Aortic smooth muscle cell (primary cell): Measurements from ENCODE around the gene ZNF576. TPM values are rescaled to one million over a fixed set of nuclear protein-coding genes. Genes with fewer than 3 reads are reported as not detected.

ENCODE experiments used
- total RNA-seq: library from RNA; depleted of rRNA; stranded (reverse); fragments of >200 nt; gene quantifications from 2 replicates; pipeline ENCODE4 v1.2.3, GENCODE V29; 2014

ZNF576 gene, protein sequence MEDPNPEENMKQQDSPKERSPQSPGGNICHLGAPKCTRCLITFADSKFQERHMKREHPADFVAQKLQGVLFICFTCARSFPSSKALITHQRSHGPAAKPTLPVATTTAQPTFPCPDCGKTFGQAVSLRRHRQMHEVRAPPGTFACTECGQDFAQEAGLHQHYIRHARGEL
- total RNA-seq = 8.3 and 9.1 TPM in 2 replicates

DNA sequence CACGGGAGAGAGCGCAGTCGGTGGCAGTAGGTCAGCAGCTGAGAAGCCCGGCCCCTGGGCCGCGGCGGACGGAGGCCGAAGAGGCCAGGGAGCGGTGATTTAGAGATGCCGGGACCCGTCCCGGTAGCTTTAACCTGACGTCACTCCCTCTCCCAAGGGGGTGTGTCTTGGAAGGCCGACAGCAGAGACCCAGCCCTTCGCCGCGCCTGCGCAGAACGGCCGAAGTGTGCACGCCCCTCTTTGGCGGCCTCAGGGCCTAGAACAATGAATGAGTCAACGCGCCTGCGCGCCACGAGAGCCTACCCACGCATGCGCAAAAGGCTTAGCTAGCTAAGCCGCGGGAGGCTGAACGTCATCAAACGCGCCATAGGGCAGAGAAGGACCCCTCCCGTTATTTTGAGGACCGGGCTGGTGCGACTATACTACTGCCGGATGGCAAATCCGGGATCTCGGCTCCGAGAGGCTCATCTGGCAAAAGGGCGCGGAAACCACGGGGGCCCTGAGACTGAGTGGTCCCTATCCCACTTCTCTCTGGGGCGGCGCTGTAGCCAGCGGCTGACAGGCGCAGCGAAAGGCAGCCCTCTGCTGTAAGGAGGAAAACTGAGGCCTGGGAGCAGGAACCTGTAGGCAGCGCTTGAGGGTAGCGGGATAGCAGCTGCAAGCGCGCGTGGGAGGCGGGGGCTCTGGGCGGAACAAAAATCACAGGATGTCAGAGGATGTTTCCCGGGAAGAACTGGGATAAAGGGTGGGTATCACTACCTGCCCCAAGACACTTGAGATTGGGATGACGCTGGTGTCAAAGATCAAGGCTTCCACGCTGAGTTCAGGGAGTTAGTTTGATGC is at the start of gene ZNF576, which contains the start of gene IRGQ:
ZNF576 (plus strand) TSS at position 597 of the 843 bp plus-strand sequence. CDS start 514 bp downstream, outside the sequence.
IRGQ (minus strand) TSS at position 136 of the 843 bp plus-strand sequence. CDS start 796 bp downstream, outside the sequence.

DNA sequence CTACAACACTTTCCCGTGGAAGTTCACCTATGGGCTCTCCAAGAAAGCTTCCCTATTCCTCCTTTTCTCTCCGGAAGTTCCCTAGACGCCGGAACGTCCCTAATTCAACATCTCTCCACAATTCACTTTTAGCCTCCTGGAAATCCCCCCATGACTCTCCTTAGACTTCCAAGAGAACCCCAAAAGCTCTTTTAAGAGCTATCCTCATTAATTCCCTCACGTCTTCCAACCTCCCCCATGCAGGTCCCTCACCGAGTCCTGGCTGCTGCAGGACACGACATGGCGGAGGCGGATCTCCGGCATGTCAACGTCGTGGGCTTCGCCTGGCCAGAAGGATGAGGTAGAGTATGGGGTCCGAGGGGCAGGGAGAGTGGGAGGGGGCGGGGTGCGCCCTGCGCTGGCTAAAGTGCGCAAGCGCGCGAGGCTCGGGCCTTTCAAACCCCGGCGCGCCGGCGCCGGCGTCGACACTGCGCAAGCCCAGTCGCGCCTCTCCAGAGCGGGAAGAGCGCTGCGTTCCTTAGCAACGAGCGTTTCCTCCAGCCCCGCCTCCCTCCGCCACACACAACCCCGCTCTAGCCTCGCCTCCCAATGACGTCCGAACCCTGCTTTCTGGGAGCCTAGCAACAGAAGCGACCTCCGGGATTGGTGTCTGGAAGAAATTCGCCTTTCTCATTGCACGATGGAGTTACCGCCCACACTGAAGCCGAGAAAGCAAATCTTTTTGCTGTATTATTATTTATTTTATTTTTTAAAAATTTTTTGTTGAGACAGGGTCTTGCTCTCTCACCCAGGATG is 21.0 kb upstream of the ZNF576 start, which contains the start of the genes PINLYP and XRCC1:
PINLYP (plus strand) TSS at position 646 of the 795 bp plus-strand sequence. CDS start 1,391 bp downstream, outside the sequence.
XRCC1 (minus strand) TSS at position 372 of the 795 bp plus-strand sequence; CDS start at position 303, 69 bp downstream.

DNA sequence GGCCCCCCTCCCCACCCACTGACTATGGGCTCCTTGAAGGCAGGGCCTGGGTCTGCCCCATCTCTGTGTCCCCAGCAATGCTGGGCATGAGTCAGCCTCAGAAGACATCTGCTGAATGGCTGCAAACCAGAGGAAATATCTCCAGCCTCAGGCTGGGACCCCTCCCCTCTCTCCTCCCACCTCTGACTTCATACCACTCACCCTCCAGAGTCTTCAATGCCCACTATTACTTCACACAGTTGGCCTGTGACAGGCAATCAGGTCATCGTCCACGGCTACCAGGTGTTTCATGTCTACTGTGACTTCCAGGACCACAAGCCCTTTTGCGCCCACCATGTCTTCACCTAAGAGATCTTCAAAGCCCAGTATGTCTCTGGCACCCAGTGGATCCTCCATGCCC is 15.4 kb downstream of the ZNF576 start, which contains the start of gene SRRM5:
SRRM5 (plus strand) TSS at position 301 of the 400 bp plus-strand sequence; CDS start at position 335, 34 bp downstream.

DNA sequence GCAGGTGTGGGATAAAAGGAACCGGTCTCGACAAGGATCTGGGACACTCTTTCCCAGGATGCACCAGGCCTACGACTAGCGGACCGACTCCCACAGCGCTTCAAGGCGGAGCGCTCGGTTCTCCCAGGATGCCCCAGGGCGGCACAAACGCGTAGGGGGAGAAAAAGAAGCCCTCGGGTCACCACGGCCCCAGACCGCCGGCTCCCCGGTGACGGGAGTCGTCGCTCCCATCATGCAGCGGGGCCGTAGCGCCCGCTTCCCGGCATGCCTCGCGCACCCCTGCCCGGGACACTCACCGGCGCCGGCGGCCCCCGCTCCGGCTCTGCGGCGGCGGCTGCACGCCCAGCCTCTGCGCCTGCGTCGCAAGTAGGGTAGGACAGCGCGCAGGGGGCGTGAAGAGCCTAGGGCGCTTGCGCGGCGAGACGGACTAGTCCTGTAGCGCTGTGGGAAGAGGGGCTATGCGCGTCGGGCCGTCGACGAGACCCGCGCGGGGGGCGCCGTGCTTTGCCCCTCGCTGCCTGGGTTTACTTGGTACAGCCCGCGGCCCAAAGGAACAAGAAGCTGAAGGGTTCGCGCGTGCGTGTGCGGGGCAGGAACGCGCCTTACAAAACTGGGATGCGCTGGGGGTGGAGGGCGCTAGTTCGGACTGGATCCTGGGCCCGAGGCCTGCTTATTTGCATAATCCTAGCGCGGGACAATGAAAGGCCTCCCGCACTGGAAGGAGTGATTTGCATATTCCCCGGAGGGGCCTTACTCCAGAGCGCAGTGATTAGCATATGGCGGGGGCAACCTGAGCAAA is 23.1 kb downstream of the ZNF576 start, which contains the start of gene ZNF428:
ZNF428 (minus strand) TSS at position 368 of the 799 bp plus-strand sequence. CDS start 5,325 bp downstream, outside the sequence.

DNA sequence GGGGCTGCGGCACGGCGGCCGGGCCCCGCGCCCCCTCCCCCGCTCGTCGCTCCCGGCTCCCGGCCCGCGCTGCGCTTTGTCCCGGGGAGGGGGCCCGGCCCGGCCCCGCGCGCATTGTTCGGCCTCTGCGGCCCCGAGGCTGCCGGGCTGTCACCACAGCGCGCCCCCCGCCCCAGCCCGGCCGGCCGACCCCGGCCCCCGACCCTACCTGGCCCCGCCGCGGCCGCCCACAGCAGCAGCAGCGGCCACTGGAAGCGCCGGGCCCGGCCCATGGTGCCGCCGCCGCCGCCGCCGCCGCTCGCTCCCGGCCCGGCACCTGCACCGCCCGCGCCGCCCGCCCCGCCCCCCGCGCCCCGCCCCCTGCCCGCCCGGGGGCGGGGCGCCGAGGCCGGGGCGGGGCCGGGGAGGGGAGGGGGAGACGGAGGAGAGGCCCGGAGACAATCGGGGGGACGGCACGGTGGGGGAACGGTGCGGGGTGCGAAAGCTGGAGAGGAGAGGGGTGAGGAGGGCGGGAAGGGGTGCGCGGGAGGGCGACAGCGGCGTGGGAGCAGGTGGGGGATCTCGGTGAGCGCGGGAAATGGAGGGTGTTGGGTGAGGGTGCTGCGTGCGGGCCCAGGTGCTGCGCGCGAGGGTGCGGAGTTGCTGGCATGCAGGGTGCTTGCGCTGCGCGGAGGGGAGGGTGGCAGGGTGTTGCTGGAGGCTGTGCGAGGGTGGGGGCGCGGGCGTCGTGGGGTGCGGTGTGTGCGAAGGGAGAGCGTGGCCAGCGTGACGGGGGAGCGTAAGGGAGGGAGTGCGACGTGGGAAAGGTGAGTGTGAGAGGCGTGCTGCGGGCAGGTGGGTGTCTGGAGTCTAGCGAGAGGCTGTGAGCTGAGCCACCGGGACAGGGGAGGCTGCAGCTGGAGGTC is 43.4 kb downstream of the ZNF576 start, which contains the start of gene CADM4:
CADM4 (minus strand) TSS at position 332 of the 905 bp plus-strand sequence; CDS start at position 272, 60 bp downstream.

Other genes with a start within 250 kb of the ZNF576 start
- gene CD177, start 242.9 kb upstream of the ZNF576 start, total RNA-seq = not detected in 2 replicates
- not detected in 2 replicates for gene TEX101, start 181.7 kb upstream of the ZNF576 start, total RNA-seq
- 0.13 TPM in 1 of 2 replicates, not detected in the other for gene LYPD3, start 131.0 kb upstream of the ZNF576 start, total RNA-seq
- gene PHLDB3, start 91.8 kb upstream of the ZNF576 start, total RNA-seq = 9.0 and 13.4 TPM in 2 replicates
- 95.8 and 104 TPM in 2 replicates for gene ETHE1, start 69.4 kb upstream of the ZNF576 start, total RNA-seq
- 0.25 and 0.26 TPM in 2 replicates for gene ZNF575, start 63.4 kb upstream of the ZNF576 start, total RNA-seq
- gene XRCC1, start 21.1 kb upstream of the ZNF576 start, total RNA-seq = 14.1 and 14.7 TPM in 2 replicates
- gene PINLYP, start 20.8 kb upstream of the ZNF576 start, total RNA-seq = 2.2 and 5.3 TPM in 2 replicates
- gene IRGQ, start 461 bp upstream of the ZNF576 start, total RNA-seq = 18.8 and 21.5 TPM in 2 replicates
- 0.06 TPM in 1 of 2 replicates, not detected in the other for gene SRRM5, start 15.5 kb downstream of the ZNF576 start, total RNA-seq
- gene ZNF428, start 23.0 kb downstream of the ZNF576 start, total RNA-seq = 39.4 and 43.3 TPM in 2 replicates
- gene CADM4, start 43.3 kb downstream of the ZNF576 start, total RNA-seq = 0.68 and 1.1 TPM in 2 replicates
- gene PLAUR, start 73.6 kb downstream of the ZNF576 start, total RNA-seq = 73.4 and 124 TPM in 2 replicates
- gene IRGC, start 119.5 kb downstream of the ZNF576 start, total RNA-seq = not detected in 2 replicates
- 9.9 and 13.9 TPM in 2 replicates for gene SMG9, start 158.4 kb downstream of the ZNF576 start, total RNA-seq
- gene KCNN4, start 184.4 kb downstream of the ZNF576 start, total RNA-seq = 10.4 and 12.2 TPM in 2 replicates
- 0.31 and 0.40 TPM in 2 replicates for gene LYPD5, start 205.9 kb downstream of the ZNF576 start, total RNA-seq
- gene ZNF283, start 230.7 kb downstream of the ZNF576 start, total RNA-seq = 10.8 and 12.9 TPM in 2 replicates